Rectal smooth muscle tissue (tissue), 1 donor: ENCODE measurements around the gene ADAMTS13.
"Not testable (repeated sequence)": the region's sequence is repeated elsewhere in the genome, so short reads cannot be mapped to it uniquely, and the experiment has no call there.

Source experiments
- H3K27ac ChIP-seq: one replicate; pipeline ENCODE4 v1.7.0; 2013; ENCODE audit warnings: low read depth, low read length, inconsistent platforms
- H3K27me3 ChIP-seq: one replicate; pipeline ENCODE4 v1.7.0; 2013; ENCODE audit warnings: low read length; ENCODE audit not compliant: control insufficient read depth, insufficient read depth
- H3K36me3 ChIP-seq: one replicate; pipeline ENCODE4 v1.7.0; 2013; ENCODE audit warnings: low read length; ENCODE audit not compliant: control insufficient read depth, insufficient read depth
- H3K4me1 ChIP-seq: one replicate; pipeline ENCODE4 v1.7.0; 2013; ENCODE audit warnings: low read length; ENCODE audit not compliant: control insufficient read depth, insufficient read depth
- H3K4me3 ChIP-seq: one replicate; pipeline ENCODE4 v1.7.0; 2013; ENCODE audit warnings: low read length
- H3K9ac ChIP-seq: one replicate; pipeline ENCODE4 v1.7.0; 2013; ENCODE audit warnings: low read length

Gene ADAMTS13

DNA sequence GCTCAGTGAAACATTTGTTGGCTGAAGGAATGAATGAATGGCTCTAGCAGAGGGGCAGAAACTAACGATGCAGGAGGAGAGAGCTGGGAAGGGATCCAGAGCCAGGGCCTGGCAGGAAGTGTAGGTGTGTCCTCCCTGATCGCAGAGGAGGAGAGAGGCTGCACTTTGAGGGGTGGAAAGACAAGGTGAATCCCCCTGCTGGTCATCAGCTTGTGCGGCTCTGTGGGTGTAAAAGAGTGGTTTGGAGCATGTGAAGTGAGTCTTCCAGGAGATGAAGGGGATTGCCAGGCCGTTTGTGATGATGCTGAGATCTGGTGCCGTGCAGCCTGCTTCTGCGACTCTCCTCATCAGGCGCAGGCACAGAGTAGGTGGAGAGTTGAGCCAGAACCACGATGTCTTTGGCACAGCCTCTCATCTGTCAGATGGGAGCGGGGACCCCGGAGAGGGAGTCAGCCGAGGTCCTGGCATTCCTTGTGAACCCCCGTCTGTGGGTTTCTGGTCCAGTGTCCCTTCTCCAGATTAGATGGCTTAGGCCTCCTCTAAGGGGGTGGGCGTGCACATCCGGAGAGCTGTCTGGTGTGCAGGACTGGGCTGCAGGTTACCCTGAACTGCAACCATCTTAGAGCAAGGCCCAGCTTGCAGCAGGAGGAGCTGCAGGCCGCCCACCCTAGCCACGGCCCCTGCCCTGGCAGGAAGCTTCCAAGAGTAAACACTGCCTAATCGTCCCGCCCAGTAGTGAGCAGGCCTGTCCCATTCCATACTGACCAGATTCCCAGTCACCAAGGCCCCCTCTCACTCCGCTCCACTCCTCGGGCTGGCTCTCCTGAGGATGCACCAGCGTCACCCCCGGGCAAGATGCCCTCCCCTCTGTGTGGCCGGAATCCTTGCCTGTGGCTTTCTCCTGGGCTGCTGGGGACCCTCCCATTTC, at the start of gene ADAMTS13:
Gene ADAMTS13 (plus strand): TSS at position 753 of the 928 bp plus-strand sequence. CDS start 77 bp downstream, at position 830.
- peaks cover 5% of the 10 kb centered on the region for H3K27me3 ChIP-seq
- no peak within 1 kb of the TSS for H3K27ac ChIP-seq
- peaks cover under 1% of the 10 kb centered on the region for H3K4me1 ChIP-seq
- no peak within 1 kb of the TSS for H3K9ac ChIP-seq
- H3K4me3 ChIP-seq, result no peak within 1 kb of the TSS
- H3K36me3 ChIP-seq, result no peaks in the 10 kb centered on the region

DNA sequence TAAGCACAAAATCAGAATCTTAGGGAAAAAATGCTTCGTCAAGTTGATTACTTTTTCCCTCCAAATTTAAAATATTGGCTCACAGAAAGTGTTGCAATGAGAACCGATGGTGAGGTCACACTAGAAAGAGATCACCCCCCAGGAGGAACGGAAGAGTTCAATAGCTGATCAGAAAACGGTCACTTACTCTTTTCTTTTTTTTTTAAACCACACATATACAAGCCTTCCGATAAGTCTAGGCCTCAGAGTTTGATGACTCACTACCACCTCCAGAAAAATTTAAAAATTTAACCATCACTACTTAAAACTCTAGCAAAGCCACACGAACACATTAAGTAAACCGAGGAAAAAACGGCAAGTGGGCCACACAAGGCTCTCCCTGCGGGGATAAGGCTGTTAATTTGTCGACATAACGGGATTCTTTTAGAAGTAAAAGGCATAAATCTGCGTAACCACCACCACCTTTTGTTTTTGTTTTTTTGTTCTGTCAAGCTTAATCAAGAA, 47.5 kb upstream of the ADAMTS13 start:
- peaks cover 7% of the 10 kb centered on the region for H3K4me1 ChIP-seq
- H3K9ac ChIP-seq, result peak overlapping the region; percentile 89
- no peak overlapping the region for H3K27ac ChIP-seq
- H3K27me3 ChIP-seq, result no peaks in the 10 kb centered on the region
- peak overlapping the region; percentile 80 for H3K4me3 ChIP-seq
- peaks cover 10% of the 10 kb centered on the region for H3K36me3 ChIP-seq

DNA sequence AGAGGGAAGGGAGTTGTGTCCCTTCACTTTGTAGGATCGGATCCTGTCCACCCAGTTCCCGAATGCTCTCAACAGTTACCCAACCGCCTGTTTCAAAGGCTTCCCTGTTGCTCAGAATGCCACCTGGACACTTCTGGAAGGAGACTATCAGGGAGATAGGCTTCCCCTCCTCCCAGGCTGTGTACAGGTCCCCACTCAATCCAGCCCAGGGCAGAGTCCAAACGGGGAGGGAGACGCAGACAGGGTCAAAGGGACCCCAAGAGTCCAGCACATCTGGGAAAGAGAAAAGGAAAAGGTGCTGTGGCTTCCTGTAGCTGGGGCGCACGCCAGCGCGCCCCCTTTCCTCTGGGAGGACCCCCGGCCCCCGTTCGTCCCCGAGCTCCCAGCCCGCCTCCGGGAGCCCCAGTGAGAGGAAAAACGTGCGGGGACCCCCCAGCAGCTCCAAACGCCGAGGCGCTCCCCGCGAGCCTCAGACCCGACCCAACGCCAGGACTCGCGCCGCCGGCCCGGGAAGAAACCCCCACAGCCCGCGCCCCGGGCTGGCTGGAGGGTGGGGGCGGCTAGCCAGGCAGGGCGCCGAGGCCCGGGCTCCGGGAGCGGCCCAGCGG, 46.9 kb upstream of the ADAMTS13 start:
- Histone ChIP-seq H3K9ac (peak overlapping the region; percentile 89), H3K4me1 (peaks cover 7% of the 10 kb centered on the region), H3K36me3 (peaks cover 8% of the 10 kb centered on the region), H3K27me3 (no peaks in the 10 kb centered on the region), H3K27ac (peak overlapping the region; percentile 90), H3K4me3 (peak overlapping the region; percentile 80)

DNA sequence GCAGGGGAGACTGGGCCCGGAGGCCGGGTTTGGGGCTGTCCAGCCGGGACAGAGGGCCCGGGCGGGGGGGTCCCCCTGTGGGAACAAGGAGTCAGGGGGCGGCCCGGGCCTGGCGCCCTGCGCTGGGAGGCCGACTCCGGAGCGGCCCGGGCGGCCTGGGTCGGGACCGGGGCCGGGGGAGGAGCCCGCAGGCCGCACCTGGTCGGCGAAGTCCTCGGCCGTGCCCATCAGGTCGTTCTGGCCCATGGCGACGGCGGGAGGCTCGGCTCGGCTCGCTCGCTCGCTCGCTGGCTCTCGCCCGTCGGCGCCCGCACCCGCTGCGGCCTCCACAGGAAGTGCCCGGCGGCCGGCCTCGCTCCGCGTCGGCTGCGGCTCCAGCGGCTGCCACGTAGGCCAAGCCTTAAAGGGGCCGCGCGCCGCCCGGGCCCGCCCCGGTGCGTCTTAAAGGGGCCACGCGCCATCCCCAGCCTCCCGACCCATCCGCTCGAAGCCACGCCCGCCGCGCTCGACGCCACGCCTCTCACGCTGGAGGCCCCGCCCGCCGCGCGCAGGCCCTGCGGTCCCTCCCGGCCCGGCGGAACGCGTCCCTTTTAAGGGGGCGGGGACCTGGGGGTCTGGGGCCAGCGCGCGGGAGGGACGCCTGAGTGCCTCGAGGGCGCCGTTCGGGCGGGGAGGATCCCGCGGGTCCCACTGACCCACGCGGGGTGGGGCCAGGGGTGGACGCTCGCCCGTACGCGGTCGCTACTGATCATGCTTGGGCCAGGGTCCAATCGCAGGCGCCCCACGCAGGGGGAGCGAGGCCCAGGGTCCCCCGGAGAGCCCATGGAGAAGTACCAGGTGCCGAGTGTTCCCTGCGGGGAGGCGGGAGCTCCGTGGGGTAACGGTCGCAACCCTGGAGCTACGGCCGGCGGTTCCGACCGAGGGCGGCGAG, 46.2 kb upstream of the ADAMTS13 start, which contains the start of the genes STKLD1 and SURF4:
Gene STKLD1 (plus strand): TSS at position 643 of the 931 bp plus-strand sequence. CDS start 108 bp downstream, at position 751.
Gene SURF4 (minus strand): TSS at position 337 of the 931 bp plus-strand sequence. CDS start 91 bp downstream, at position 246.
- peak within 1 kb of the TSS; percentile 80 for H3K4me3 ChIP-seq
- no peaks in the 10 kb centered on the region for H3K27me3 ChIP-seq
- peaks cover 7% of the 10 kb centered on the region for H3K4me1 ChIP-seq

DNA sequence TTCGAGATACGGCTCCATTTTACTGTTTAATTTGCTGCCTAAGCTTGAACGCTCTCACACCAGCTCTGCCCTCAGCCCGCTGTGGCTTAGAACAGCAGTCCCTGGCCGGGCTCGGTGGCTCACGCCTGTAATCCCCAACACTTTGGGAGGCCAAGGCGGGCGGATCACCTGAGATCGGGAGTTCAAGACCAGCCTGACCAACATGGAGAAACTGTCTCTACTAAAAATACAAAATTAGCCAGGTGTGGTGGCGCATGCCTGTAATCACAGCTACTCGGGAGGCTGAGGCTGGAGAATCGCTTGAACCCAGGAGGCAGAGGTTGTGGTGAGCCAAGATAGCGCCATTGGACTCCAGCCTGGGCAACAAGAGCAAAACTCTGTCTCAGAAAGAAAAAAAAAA, 44.9 kb upstream of the ADAMTS13 start:
- H3K9ac ChIP-seq, H3K27ac ChIP-seq, H3K36me3 ChIP-seq, H3K4me1 ChIP-seq, H3K27me3 ChIP-seq, H3K4me3 ChIP-seq: not testable (repeated sequence)

More for the DNA sequence above, 46.2 kb upstream of the ADAMTS13 start, which contains the start of the genes STKLD1 and SURF4:
- Histone ChIP-seq H3K9ac (peak within 1 kb of the TSS; percentile 89), H3K36me3 (peaks cover 3% of the 10 kb centered on the region), H3K27ac (peak within 1 kb of the TSS; percentile 90)

DNA sequence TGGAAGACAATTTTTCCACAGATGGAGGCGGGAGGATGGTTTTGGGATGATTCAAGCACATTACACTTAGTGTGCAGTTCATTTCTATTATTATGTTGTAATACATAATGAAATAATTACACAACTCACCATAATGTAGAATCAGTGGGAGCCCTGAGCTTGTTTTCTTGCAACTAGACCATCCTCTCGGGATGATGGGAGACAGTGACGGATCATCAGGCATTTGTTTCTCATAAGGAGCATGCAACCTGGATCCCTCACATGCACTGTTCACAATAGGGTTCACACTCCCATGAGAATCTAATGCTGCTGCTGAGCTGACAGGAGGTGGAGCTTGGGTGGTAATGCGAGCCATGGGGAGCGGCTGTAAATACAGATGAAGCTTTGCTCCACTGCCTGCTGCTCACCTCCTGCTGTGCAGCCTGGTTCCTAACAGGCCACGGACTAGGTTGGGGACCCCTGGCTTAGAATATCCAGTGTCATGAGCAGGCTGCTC, 44.4 kb upstream of the ADAMTS13 start:
- Histone ChIP-seq H3K27ac (no peak overlapping the region), H3K4me1 (peaks cover 7% of the 10 kb centered on the region), H3K4me3 (no peak overlapping the region), H3K9ac (no peak overlapping the region), H3K36me3 (no peaks in the 10 kb centered on the region), H3K27me3 (no peaks in the 10 kb centered on the region)

DNA sequence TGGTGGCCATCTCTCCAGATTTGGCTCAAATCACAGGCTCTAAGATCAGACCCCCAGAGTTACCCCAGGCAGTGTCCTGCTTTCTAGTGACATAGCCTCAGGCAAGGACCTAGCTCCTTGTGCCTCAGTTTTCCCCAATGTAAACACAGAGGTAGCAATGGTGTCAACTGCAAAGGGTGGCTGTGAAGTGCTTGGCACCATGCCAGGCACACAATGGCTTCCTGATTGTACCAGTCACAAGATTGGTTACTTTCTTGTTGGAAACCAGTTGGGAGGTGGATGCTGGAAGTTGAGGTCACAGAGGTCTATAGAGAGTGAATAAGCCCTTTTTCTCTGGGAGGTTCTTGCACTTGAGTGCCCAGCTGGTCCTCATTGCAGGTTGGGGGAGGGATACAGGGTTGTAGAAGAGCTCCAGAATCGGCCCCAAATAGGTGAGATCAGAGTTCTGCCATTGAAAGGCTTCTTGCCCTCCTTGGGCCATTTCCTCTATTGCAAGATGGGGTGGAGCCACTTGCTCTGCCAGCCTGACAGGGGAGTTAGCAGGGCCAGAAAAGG, 43.7 kb upstream of the ADAMTS13 start:
- H3K27ac ChIP-seq, result no peak overlapping the region
- peaks cover 7% of the 10 kb centered on the region for H3K4me1 ChIP-seq
- H3K9ac ChIP-seq, result no peak overlapping the region
- no peak overlapping the region for H3K4me3 ChIP-seq
- no peaks in the 10 kb centered on the region for H3K27me3 ChIP-seq
- no peaks in the 10 kb centered on the region for H3K36me3 ChIP-seq

DNA sequence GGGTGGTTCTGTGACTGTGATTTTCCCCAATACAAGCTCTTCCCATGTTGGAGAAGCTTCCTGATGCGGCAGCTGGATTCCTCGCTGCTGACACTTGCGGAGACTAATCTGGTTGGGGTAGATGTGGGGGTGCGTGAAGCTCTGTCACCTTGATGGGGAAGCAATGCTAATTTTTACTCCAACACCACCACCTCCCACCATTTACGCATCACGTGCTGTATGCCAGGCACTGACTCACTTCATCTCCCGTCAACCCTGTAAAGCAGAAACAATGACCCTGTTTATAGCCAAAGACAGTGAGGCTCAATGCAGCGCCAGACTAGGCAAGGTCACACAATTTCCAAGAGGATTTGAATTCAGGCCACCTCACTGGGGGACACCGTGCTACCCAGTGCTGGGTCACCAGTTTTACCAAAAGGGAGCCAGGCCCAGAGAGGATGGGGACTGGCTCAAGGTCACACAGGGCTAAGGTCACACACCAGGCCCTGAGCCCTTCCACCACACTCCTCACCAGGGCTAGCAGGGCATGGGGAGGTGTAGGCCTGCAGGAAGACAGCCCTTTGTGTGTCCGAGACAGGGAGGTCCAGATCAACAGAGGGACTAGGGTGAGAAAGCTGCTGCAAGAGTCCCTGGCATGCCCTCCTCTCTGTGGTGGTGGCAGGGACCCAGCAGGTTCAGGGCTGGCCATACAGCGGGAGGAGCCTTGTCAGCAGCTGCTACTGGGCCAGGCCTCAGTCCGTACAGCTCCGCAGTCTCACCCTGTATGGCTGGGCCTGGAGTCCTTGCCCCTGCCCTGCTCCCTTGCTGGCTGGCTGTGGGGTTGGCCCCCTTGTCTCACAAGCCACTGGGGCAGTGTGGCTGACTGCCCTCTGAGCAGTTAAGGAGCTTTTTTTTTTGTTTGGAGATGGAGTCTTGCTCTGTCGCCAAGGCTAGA, 42.7 kb upstream of the ADAMTS13 start:
- H3K27ac ChIP-seq, result no peak overlapping the region
- peaks cover 7% of the 10 kb centered on the region for H3K4me1 ChIP-seq
- no peaks in the 10 kb centered on the region for H3K36me3 ChIP-seq
- H3K27me3 ChIP-seq, result no peaks in the 10 kb centered on the region
- no peak overlapping the region for H3K4me3 ChIP-seq
- H3K9ac ChIP-seq, result no peak overlapping the region

DNA sequence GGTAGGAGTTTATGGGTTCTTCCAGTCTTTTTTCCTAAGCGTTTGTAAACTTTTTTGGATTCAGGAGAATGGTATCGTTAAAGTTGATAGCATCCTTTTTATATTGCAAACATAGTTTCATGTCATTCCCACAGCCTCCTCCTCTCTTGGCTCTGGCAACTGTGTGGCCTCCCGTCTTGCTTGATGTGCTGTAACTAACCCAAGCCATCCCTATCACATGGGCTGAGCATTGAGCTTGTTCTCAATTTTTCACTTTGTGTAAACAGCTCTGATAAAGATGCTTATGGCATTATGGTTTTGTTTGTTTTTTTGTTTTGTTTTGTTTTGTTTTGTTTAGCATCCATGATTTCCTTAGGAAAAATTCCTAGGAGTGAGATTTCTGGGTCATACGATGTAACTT, 41.4 kb upstream of the ADAMTS13 start:
- Histone ChIP-seq H3K9ac (no peak overlapping the region), H3K4me3 (no peak overlapping the region), H3K4me1 (peaks cover 3% of the 10 kb centered on the region), H3K27me3 (no peaks in the 10 kb centered on the region), H3K36me3 (no peaks in the 10 kb centered on the region), H3K27ac (no peak overlapping the region)

DNA sequence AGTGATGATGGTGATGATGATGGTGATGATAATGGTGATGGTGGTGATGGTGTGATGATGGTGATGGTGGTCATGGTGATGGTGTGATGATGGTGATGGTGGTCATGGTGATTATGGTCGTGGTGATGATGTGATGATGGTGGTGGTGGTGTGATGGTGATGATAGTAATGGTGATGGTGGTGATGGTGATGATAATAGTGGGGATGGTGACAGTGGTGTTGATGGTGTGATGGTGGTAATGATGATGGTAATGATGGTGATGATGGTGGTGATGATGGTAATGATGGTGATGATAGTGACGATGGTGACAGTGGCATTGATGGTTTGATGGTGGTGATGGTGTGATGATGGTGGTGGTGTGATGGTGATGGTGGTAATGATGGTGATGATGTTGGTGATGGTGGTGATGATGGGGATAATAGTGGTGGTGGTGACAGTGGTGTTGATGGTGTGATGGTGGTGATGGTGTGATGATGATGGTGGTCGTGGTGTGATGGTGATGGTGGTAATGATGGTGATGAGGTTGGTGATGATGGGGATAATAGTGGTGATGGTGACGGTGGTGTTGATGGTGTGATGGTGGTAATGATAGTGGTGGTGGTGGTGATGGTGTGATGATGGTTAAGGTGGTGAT, 39.5 kb upstream of the ADAMTS13 start:
- Histone ChIP-seq H3K4me3 (no peak overlapping the region), H3K27me3 (no peaks in the 10 kb centered on the region), H3K36me3 (no peaks in the 10 kb centered on the region), H3K9ac (no peak overlapping the region), H3K4me1 (no peaks in the 10 kb centered on the region), H3K27ac (no peak overlapping the region)
